GM12873 (cell line): ENCODE results near the gene PACS1.

Source experiments
- TF ChIP-seq, protein P1 (sequence below): IDR thresholded peaks from 2 replicates; pipeline ENCODE4 v1.5.1; 2012; ENCODE audit warnings: low read depth, mild to moderate bottlenecking, moderate library complexity, low read length, control low read depth; ENCODE audit not compliant: insufficient read depth; ENCODE audit errors: missing control alignments

PACS1 gene

GRCh38 chr11:66136752-66137123, 66.7 kb downstream of the PACS1 start:
- TF ChIP-seq, protein P1, sequence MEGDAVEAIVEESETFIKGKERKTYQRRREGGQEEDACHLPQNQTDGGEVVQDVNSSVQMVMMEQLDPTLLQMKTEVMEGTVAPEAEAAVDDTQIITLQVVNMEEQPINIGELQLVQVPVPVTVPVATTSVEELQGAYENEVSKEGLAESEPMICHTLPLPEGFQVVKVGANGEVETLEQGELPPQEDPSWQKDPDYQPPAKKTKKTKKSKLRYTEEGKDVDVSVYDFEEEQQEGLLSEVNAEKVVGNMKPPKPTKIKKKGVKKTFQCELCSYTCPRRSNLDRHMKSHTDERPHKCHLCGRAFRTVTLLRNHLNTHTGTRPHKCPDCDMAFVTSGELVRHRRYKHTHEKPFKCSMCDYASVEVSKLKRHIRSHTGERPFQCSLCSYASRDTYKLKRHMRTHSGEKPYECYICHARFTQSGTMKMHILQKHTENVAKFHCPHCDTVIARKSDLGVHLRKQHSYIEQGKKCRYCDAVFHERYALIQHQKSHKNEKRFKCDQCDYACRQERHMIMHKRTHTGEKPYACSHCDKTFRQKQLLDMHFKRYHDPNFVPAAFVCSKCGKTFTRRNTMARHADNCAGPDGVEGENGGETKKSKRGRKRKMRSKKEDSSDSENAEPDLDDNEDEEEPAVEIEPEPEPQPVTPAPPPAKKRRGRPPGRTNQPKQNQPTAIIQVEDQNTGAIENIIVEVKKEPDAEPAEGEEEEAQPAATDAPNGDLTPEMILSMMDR = no peak

GRCh38 chr11:66139817-66140404, 69.8 kb downstream of the PACS1 start:
- TF ChIP-seq, protein P1 = no peak

GRCh38 chr11:66142370-66143263, 72.5 kb downstream of the PACS1 start:
- TF ChIP-seq, protein P1 = no peak

DNA sequence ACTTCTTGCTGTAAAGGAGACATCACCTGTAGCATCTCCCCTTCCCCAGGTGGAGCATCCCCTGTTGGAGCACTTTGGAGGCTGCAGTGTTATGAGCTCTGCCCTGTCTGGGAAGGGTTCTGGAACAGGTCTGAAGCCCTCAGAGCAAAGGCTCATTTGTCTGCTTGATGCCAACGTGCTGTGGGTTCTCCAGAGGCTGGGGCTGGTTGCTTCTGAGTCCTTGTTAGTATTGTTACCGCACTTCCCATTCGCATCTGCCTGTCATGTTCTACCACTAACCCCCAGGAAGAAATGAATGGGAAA, 73.1 kb downstream of the PACS1 start:
- TF ChIP-seq, protein P1 = no peak

DNA sequence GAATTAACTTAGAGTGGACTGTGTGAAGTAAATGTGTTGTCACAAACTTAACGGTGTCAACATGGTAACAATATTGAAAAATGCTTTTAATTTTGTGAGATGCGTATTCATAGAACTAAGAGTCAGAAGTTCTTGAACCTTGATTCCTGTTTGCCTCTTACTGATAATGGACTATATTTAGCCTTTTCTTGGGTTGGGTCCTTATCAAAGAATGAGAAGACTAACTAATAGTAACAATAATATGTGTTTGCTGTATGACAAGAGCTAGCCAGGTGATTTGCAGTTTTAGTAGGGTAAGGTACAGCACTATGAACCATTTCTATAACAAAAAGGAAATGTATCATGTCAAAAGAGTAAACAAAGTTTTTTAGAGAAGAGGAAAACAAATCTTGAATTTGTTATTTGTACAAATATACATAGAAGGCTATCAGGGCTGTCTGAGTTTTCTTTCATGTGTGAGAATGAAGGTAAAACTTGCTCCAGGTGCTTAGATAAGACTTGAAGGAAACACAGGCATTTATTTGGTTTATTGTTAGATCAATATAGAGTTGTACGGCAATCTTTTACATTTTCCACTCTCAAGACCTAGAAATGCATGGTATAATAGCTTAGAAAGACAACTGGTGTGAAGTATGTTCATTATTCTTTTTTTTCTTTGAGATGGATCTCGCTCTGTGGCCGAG, 74.1 kb downstream of the PACS1 start:
- TF ChIP-seq, protein P1 = no peak

DNA sequence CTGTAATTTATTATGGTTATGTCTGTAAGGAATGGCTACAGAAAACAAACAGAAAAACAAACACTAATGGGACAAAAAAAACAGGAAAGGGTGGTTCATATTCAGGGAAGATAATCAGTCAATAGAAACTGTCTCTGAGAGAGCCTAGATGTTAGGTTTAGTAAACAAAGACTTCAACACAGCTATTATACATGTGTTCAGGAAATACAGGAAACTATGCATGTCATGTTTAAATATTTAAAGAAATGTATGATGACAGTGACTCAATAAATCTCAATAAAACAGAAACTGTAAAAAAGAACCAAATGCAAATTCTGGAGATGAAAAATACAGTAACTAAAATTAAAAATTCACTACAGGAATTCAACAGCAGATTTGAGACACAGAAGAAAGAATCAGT, 76.0 kb downstream of the PACS1 start:
- TF ChIP-seq, protein P1 = no peak

DNA sequence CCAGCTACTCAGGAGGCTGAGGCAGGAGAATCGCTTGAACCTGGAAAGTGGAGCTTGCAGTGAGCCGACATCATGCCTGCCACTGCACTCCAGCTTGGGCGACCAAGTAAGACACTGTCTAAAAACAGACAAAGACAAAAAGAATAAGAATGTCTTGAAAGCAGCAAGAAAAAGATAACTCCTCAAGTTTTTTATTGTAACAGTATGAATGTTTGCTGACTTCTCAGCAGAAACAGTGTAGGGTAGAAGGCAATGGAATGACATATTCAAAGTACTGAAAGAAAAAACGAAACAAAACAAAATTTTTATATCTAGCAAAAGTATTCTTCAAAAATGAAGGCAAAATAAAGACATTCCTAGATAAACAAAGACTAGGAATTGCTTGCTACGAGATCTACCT, 76.9 kb downstream of the PACS1 start:
- TF ChIP-seq, protein P1 = no peak
